GM08714 (cell line): Measurements from ENCODE around the gene STK38.
"Not testable (repeated sequence)": the region's sequence is repeated elsewhere in the genome, so short reads cannot be mapped to it uniquely, and the experiment has no call there.

Experiments used
- H3K4me3 ChIP-seq: fragments of 200-500 bp; sonication (Bioruptor generic); 2 replicates; pipeline ENCODE4 v1.5.1; 2014; ENCODE audit warnings: mild to moderate bottlenecking, low read length, inconsistent platforms
- ZNF274 ChIP-seq: IDR thresholded peaks from 2 replicates; pipeline ENCODE4 v1.6.1; 2012; ENCODE audit warnings: mild to moderate bottlenecking, low read depth, low read length

Gene STK38

DNA sequence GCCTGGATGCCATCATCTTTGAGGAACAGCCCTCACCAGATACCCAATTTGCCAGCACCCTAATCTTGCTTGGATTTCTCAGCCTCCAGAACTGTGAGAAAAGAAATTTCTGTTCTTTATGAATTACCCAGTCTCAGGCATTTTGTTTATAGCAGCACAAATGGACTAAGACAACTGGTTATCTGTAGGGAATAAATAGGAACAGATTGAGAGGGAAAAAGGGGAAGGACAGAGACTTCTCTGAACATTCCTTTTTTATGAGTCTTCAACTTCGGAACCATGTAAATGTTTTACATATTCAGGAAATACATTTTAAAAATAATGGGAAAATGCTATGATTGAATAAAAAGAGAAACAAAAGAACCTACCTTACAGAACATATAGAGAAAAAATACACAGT, 83.6 kb downstream of the STK38 start:
- TF ChIP-seq ZNF274 = no peak
- no peak overlapping the region for H3K4me3 ChIP-seq

DNA sequence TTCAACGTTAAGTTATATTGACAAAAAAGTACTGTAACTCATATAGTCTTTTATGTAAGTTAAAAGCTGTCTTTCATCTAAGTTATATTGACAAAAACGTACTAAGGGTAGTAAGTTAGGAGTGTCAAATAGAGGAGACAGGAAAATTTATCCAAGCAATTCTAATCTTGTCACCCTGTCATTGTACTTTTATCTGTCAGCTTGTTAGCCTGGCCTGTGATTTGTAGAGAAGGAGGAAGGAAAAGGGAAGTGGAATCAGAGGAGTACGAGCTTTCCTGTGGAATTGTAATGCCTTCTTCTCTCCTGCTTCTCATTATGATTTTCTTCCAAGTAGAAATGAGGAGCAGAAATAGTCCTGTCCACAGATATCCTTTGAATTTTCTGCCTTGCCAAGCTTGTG, 85.6 kb downstream of the STK38 start:
- no peak overlapping the region for H3K4me3 ChIP-seq
- no peak for TF ChIP-seq ZNF274

DNA sequence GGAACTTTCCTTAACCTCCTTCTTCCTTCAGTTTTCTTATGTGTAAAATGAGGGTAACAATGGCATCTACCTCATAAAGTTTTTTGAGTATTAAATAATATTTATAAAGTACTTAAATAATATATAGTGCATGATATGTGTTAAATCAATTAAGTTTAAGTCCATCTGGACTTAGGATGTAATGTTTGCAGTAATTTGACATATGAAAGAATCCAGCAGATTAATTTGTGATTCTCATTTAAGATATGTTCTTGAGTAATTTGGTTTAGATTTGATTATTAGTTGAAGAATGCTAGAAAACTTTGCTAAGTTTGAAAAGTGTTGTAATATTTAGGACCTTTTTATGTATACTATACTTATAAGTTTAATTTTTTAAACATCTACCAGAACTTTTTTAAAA, 86.4 kb downstream of the STK38 start:
- H3K4me3 ChIP-seq = no peak overlapping the region
- no peak for TF ChIP-seq ZNF274

DNA sequence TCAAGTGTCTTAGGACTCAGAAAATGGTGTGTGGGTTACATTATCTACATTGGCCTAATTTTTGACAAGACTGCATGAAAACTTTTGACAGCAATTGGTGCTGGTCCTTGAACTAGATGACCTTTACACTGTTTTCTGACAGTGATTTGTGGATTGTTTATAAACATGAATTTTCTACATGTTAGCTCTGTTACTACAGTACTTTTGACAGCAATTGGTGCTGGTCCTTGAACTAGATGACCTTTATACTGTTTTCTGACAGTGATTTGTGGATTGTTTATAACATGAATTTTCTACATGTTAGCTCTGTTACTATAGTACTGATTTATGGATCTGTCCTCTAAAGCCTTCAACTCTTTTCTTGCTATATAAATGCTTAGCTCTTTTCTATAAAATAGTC, 87.8 kb downstream of the STK38 start:
- no peak overlapping the region for H3K4me3 ChIP-seq
- no peak for TF ChIP-seq ZNF274

DNA sequence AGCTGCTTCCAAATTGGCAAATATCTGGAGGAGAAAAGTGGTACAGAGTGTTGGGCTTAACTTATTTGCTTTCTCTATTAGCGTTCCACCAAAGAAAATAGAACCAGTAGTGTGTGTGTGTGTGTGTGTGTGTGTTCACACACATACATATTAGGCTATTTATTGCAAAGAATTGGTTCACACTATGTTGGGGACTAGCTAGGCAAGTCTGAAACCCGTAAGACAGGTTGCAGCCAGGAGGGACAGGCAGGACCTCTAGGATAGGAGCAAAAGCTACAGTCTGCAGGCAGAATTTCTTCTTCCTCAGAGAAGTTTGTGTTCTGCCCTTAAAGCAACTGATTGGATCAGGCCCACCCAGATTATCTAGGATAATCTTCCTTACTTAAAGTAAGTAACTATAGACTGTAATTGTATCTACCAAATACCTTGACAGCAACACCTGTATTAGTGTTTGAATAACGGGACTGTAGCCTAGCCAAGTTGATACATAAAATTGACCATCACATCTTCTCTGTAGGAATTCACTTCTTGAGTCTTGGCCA, 91.7 kb downstream of the STK38 start:
- no peak for TF ChIP-seq ZNF274

DNA sequence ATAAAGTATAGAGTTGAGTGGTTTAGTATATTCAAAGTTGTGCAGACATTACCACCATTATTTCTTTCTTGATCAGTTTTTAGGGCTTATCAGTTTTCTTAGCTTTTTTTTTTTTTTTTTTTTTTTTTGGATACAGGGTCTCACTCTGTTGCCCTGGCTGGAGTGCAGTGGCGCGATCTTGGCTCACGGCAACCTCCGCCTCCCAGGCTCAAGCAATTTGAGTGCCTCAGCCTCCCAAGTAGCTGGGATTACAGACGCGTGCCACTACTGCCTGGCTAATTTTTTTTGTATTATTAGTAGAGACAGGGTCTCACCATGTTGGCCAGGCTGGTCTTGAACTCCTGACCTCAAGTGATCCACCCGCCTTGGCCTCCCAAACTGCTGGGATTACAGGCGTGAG, 94.4 kb downstream of the STK38 start:
- H3K4me3 ChIP-seq = not testable (repeated sequence)

More for the DNA sequence above, 91.7 kb downstream of the STK38 start:
- H3K4me3 ChIP-seq = no peak overlapping the region

DNA sequence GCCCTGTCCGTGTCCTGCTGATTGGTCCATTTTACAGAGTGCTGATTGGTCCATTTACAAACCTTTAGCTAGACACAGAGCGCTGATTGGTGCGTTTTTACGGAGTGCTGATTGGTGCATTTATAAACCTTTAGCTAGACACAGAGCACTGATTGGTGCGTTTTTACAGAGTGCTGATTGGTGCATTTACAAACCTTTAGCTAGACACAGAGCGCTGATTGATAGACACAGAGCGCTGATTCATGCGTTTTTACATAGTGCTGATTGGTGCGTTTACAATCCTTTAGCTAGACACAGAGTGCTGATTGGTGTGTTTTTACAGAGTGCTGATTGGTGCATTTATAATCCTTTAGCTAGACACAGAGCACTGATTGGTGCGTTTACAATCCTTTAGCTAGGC, 98.1 kb downstream of the STK38 start:
- H3K4me3 ChIP-seq = not testable (repeated sequence)

DNA sequence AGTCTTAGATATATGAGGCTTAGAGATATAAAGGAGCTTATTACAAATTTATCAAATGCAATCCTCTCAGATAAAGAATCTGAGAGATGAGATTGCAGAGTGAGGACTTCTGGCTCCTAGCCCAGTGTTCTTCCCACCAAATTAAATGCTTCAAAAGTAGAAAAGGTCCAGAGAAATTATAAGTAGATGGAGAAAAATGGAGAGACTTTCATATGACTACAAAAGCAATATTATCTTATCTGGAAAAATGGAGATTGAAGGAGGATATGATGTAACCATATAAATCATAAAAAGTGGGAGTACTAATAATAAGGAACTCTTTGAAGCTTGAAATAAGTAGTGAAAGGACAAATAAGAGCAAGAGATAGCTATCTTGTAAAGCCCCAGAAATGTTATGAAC, 101.7 kb downstream of the STK38 start:
- no peak overlapping the region for H3K4me3 ChIP-seq
- no peak for TF ChIP-seq ZNF274

DNA sequence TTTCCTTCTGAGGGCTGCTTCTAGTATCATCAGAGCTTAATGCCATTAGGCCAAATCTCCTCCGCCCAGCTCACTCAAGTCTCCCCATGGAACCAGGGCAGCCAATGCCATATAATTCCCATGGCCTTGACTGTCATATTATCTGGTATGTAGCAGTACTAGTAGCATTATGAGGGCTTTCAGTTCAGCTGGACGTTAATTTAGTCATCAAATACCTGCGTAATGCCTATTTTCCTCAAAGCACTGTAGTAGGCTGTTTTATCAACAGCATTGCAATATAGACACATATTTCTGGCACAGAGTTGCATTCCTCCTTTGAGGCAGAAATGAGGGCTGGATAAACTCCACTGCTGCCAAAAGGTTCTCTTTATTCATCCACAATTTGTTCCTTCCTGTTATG, 102.8 kb downstream of the STK38 start:
- H3K4me3 ChIP-seq = peak overlapping the region; percentile 86
- TF ChIP-seq ZNF274 = no peak
